Nephron (organoid): ENCODE measurements around the gene SSBP4.

ENCODE experiments used
- H3K27ac Mint-ChIP-seq, 3 experiments: 2 replicates each; pipeline ENCODE4 v1.8.0; 2020; ENCODE audit warnings: mixed read lengths in 3 of 3, mild to moderate bottlenecking in 2 of 3, moderate library complexity in 1 of 3
- H3K27me3 Mint-ChIP-seq: 2 replicates; pipeline ENCODE4 v1.8.0; 2021; ENCODE audit warnings: low read depth, mild to moderate bottlenecking, moderate library complexity, mixed read lengths
- H3K36me3 Mint-ChIP-seq: 2 replicates; pipeline ENCODE4 v1.8.0; 2020; ENCODE audit warnings: low read depth, mixed read lengths
- H3K4me1 Mint-ChIP-seq: 2 replicates; pipeline ENCODE4 v1.8.0; 2020; ENCODE audit warnings: mixed read lengths
- H3K4me3 Mint-ChIP-seq, 3 experiments: 2 replicates each; pipeline ENCODE4 v1.8.0; 2020; ENCODE audit warnings: mild to moderate bottlenecking in 3 of 3, mixed read lengths in 3 of 3, moderate library complexity in 2 of 3
- H3K9me3 Mint-ChIP-seq: 2 replicates; pipeline ENCODE4 v1.8.0; 2020; ENCODE audit warnings: mixed read lengths
- TF ChIP-seq, protein P1 (sequence below), 3 experiments: fragments of 200-600 bp; sonication (generic); IDR thresholded peaks; one replicate each; pipeline ENCODE4 v1.5.0; 2021; ENCODE audit warnings: antibody characterized with exemption in 3 of 3; ENCODE audit not compliant: unreplicated experiment in 3 of 3

SSBP4 gene

DNA sequence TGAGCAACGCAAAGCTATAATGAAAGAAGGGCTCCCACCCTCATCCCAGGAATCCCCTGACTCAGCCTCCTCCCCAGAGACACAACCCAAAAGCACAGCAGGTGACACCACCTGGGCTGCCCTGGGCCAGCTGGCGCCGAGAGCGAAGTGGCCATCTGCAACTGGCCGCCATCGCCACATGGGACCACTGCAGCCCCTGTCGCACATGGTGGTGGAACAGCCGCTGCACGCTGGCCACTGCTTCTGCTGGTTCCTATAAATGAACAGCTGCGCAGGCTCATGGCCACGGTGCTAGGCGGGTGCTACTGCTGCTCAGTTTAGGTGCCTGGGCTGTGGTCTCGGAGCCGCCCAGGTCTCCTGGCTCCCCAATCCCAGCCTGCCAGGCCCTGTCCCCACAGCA lies 30.4 kb downstream of the SSBP4 start:
- TF ChIP-seq, protein P1, sequence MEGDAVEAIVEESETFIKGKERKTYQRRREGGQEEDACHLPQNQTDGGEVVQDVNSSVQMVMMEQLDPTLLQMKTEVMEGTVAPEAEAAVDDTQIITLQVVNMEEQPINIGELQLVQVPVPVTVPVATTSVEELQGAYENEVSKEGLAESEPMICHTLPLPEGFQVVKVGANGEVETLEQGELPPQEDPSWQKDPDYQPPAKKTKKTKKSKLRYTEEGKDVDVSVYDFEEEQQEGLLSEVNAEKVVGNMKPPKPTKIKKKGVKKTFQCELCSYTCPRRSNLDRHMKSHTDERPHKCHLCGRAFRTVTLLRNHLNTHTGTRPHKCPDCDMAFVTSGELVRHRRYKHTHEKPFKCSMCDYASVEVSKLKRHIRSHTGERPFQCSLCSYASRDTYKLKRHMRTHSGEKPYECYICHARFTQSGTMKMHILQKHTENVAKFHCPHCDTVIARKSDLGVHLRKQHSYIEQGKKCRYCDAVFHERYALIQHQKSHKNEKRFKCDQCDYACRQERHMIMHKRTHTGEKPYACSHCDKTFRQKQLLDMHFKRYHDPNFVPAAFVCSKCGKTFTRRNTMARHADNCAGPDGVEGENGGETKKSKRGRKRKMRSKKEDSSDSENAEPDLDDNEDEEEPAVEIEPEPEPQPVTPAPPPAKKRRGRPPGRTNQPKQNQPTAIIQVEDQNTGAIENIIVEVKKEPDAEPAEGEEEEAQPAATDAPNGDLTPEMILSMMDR (IDR thresholded peaks at IDR 0.05; ENCODE audit: unreplicated experiment in 3 of 3) = no peak
- no peaks in the 10 kb centered on the region for H3K27me3 Mint-ChIP-seq
- no peak overlapping the region for H3K4me3 Mint-ChIP-seq
- peaks cover 20% of the 10 kb centered on the region for H3K36me3 Mint-ChIP-seq
- H3K9me3 Mint-ChIP-seq = no peaks in the 10 kb centered on the region
- peaks cover 30% of the 10 kb centered on the region for H3K4me1 Mint-ChIP-seq
- no peak overlapping the region for H3K27ac Mint-ChIP-seq

DNA sequence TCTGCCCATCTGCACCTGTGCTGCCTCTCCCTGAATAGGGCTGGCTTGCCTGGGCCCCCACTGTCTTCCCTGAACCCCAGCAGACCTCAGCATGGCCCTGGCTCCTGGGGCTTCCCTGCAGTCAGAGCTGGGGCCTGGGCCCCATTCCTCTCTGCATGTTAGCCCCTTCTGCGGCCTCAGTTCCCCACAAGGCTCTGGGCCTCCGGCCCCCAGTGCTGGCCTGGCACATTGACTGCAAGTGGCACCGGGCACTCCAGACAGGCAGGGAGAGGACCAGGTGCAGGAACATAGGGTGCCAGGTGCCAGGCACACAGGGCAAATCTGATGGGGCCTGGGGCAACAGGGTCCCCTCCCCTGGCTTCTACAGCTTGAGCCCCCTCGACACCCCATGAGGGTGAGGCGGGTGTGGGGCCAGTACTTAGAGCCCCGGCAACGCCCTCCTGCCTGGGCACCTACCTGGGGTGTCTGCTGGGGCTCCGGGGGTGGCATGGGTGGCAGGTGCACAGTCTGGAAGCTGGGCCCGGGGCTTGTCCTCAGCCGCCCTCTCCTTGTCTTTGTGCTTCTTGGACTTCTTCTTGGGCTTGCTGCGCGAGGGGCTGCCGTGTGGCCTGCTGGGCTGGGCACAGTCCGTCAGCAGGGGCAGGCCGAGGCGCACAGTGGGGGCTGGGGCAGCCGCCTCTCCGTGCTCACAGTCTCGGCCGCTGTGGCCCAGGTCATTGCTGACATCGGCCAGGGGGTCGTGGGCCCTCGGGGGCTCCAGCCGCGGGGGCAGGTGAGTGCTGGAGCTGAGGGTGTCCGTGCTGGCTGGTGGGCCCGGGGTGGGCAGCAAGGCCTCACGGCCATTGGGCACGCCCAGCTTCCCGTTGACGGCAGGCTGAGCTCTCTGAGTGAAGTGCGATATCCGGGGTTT lies 31.1 kb downstream of the SSBP4 start:
- Mint-ChIP-seq H3K9me3 (no peaks in the 10 kb centered on the region), H3K4me3 (no peak overlapping the region), H3K27ac (no peak overlapping the region), H3K36me3 (peaks cover 20% of the 10 kb centered on the region), H3K27me3 (no peaks in the 10 kb centered on the region), H3K4me1 (peaks cover 30% of the 10 kb centered on the region)
- TF ChIP-seq, protein P1 (IDR thresholded peaks at IDR 0.05; ENCODE audit: unreplicated experiment in 3 of 3) = no peak

DNA sequence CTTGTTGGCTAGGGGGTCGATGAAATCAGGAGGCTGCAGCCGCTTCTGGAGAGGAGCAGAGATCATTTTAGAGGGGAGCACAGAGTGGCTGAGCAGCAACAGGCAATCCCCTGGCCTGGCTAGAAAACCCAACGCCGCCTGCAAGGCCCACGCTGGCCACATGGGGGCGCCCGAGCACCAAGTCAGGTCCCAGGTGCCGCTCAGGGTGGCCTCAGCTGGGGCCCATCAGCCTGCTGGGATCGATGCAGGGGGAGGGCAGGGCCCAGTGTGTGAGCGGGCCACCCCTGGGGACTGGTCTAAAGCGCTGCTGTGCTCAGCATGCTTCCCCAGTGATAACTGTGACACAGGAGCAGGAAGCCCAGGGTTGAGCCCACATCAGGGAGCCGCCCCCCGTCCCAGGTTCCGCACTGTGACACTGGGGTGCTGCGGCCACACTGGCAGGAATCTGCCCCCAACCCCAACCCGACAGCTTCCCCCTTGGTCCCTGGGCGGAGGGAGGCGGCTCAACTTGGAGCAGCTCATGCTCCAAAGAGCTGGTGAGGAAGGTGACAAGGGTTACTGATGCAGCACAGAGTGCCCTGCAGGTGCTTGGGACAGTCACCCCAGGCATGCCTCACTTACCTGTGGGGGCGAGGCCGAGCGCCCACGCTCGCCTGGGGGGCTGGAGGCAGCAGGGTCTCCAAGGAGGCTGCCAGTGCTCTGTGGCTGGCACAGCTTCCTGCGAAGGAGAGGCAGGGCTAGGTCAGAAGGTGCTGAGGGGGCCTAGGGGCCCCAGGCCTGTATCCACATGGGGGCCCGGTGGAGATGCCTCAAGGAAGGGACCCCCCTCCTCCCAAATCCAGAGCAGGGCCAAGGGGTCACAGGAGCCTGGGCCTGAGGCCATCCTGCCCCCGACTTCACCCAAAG lies 32.0 kb downstream of the SSBP4 start:
- TF ChIP-seq, protein P1 (IDR thresholded peaks at IDR 0.05; ENCODE audit: unreplicated experiment in 3 of 3) = peak; percentile 95 to 97 (median 97)
- Mint-ChIP-seq H3K4me1 (peaks cover 32% of the 10 kb centered on the region), H3K4me3 (no peak overlapping the region), H3K36me3 (peaks cover 28% of the 10 kb centered on the region), H3K27ac (no peak overlapping the region), H3K27me3 (no peaks in the 10 kb centered on the region), H3K9me3 (no peaks in the 10 kb centered on the region)

DNA sequence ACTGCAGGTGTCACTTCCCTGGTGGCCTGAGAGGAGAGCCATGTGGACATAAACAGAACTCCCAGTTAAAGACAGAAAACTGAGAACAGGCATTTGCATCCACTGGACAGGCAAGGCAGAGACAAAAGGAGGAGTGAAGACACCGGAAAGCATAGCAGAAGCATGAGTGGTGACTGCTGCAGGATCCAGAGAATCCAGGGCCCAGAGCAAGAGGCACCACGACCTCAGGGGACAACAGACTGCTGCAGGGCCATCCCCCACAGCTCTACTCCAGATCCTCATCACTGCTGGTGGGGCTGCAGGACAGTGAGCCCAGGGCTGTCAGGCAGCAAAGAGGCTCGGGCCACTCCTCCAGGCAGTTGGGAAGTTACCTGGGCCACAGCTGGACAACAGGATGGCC lies 33.2 kb downstream of the SSBP4 start:
- TF ChIP-seq, protein P1 (IDR thresholded peaks at IDR 0.05; ENCODE audit: unreplicated experiment in 3 of 3) = no peak
- Mint-ChIP-seq H3K4me3 (no peak overlapping the region), H3K27me3 (no peaks in the 10 kb centered on the region), H3K4me1 (peaks cover 23% of the 10 kb centered on the region), H3K9me3 (no peaks in the 10 kb centered on the region), H3K27ac (peak overlapping the region in 2 of 3 experiments; percentile 45 to 51), H3K36me3 (peaks cover 32% of the 10 kb centered on the region)

DNA sequence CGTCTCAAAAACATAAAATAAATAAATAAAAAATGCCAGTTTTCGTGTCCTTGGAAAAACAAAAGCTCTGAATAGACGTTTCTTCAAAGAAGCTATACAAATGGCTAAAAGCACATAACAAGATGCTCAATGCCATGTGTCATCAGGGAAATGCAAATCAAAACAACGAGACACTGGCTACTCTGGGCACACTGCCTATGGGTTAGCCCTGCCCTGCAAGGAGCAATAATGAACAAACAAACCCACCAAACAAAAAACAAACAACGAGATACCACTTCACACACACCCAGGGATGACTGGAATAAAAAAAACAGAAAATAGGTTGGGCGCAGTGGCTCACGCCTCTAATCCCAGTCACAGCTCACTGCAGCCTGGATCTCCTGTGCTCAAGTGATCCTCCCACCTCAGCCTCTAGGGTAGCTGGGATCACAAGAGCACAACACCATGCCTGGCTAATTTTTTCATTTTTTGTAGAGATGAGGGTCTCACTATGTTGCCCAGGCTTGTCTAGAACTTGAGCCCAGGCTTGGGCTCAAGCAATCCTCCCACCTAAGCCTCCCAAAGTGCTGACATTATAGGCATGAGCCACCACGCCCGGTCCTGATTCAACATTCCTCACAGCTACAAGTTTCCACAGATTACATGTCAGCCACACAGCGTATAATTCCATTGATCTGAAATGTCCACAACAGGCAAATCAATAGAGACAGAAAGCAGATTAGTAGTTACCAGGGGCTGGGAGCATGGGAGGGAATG lies 34.2 kb downstream of the SSBP4 start:
- TF ChIP-seq, protein P1 (IDR thresholded peaks at IDR 0.05; ENCODE audit: unreplicated experiment in 3 of 3) = no peak

More for the DNA sequence above, 34.2 kb downstream of the SSBP4 start:
- H3K9me3 Mint-ChIP-seq = no peaks in the 10 kb centered on the region
- H3K4me3 Mint-ChIP-seq = no peak overlapping the region
- H3K27ac Mint-ChIP-seq = peak overlapping the region in 1 of 3 experiments; percentile 16
- no peaks in the 10 kb centered on the region for H3K27me3 Mint-ChIP-seq
- H3K36me3 Mint-ChIP-seq = peaks cover 36% of the 10 kb centered on the region
- peaks cover 23% of the 10 kb centered on the region for H3K4me1 Mint-ChIP-seq
